IMR-90 (cell line): ENCODE measurements around the gene DDX59. TPM values are rescaled to one million over a fixed set of nuclear protein-coding genes. Genes with fewer than 3 reads are reported as not detected.
A peak's percentile ranks its signal among the peaks of the same experiment; 100 is the strongest.

Experiments
- ATAC-seq: fragments of 200-7000 bp; cut with Tn5 transposase; 2 replicates; pipeline ENCODE4 v1.9.1; 2020; ENCODE audit warnings: low read depth, mild to moderate bottlenecking, moderate library complexity
- BruUV-seq: library from RNA; stranded (reverse); fragments of 400-500 nt; replicated peaks from 2 replicates; lab custom pipeline; 2021; lab: Mats Ljungman, UMichigan
- CTCF ChIA-PET: fragments of 300-600 bp; formaldehyde crosslinking; extraction: SDS; loops from one replicate; lab custom pipeline; 2021; ENCODE audit warnings: antibody characterized with exemption; lab: Yijun Ruan, JAX
- POLR2A ChIA-PET: fragments of 300-600 bp; sonication (Branson Sonifier 250); formaldehyde crosslinking; loops from one replicate; lab custom pipeline; 2022; ENCODE audit warnings: antibody characterized with exemption; ENCODE audit not compliant: unreplicated experiment; lab: Charles Lee
- DNase-seq: peaks from one replicate; pipeline ENCODE4 v3.0.0; 2013
- H2AFZ ChIP-seq: replicated peaks from 2 replicates; pipeline ENCODE3; 2013; ENCODE audit warnings: low read length, mild to moderate bottlenecking; ENCODE audit not compliant: poor library complexity
- H2AK5ac ChIP-seq: 2 replicates; pipeline ENCODE4 v1.6.1; 2013; ENCODE audit warnings: low read depth, low read length, inconsistent platforms
- H2AK9ac ChIP-seq: replicated peaks from 2 replicates; pipeline ENCODE3; 2013; ENCODE audit warnings: mild to moderate bottlenecking, low read depth, low read length, moderate library complexity; ENCODE audit not compliant: poor library complexity
- H2BK120ac ChIP-seq: 2 replicates; pipeline ENCODE4 v1.6.1; 2013; ENCODE audit warnings: low read depth, low read length, inconsistent platforms
- H2BK15ac ChIP-seq: 3 replicates; pipeline ENCODE4 v1.6.1; 2013; ENCODE audit warnings: low read depth, low read length, inconsistent platforms
- H2BK20ac ChIP-seq: 2 replicates; pipeline ENCODE4 v1.6.1; 2013; ENCODE audit warnings: low read depth, mild to moderate bottlenecking, inconsistent platforms, low read length, moderate library complexity
- H2BK5ac ChIP-seq: 2 replicates; pipeline ENCODE4 v1.6.1; 2013; ENCODE audit warnings: mild to moderate bottlenecking, low read depth, low read length, inconsistent platforms; ENCODE audit not compliant: poor library complexity, severe bottlenecking
- H3K14ac ChIP-seq: replicated peaks from 2 replicates; pipeline ENCODE4 v1.6.1; 2013; ENCODE audit warnings: low read depth, low read length, inconsistent platforms
- H3K18ac ChIP-seq: 2 replicates; pipeline ENCODE4 v1.6.1; 2013; ENCODE audit warnings: low read depth, low read length, control low read depth
- H3K23ac ChIP-seq: 2 replicates; pipeline ENCODE4 v1.6.1; 2013; ENCODE audit warnings: low read depth, low read length, inconsistent platforms
- H3K27ac ChIP-seq: 2 replicates; pipeline ENCODE4 v1.5.1; 2013; ENCODE audit warnings: mild to moderate bottlenecking, control low read depth, low read length; ENCODE audit not compliant: insufficient read depth
- H3K27me3 ChIP-seq: 2 replicates; pipeline ENCODE4 v1.6.1; 2013; ENCODE audit warnings: low read length; ENCODE audit not compliant: control insufficient read depth, insufficient read depth
- H3K36me3 ChIP-seq: 2 replicates; pipeline ENCODE4 v1.6.1; 2013; ENCODE audit warnings: low read length, mixed read lengths; ENCODE audit not compliant: control insufficient read depth, insufficient read depth
- H3K4ac ChIP-seq: 2 replicates; pipeline ENCODE4 v1.6.1; 2013; ENCODE audit warnings: low read depth, low read length, inconsistent platforms
- H3K4me1 ChIP-seq: 2 replicates; pipeline ENCODE4 v1.6.1; 2013; ENCODE audit warnings: low read length, mixed read lengths; ENCODE audit not compliant: control insufficient read depth, insufficient read depth
- H3K4me2 ChIP-seq: 2 replicates; pipeline ENCODE4 v1.6.1; 2013; ENCODE audit warnings: low read depth, mild to moderate bottlenecking, control low read depth, low read length, moderate library complexity
- H3K4me3 ChIP-seq: 2 replicates; pipeline ENCODE4 v1.5.1; 2013; ENCODE audit warnings: low read depth, mild to moderate bottlenecking, control low read depth, low read length, moderate library complexity; ENCODE audit not compliant: insufficient read depth
- H3K56ac ChIP-seq: 2 replicates; pipeline ENCODE4 v1.6.1; 2013; ENCODE audit warnings: low read length, inconsistent platforms; ENCODE audit not compliant: insufficient read depth; ENCODE audit errors: extremely low read depth
- H3K79me1 ChIP-seq, 2 experiments: 2 replicates each; pipeline ENCODE4 v1.6.1; 2013; ENCODE audit warnings: low read length in 2 of 2, inconsistent platforms in 1 of 2, low read depth in 1 of 2
- H3K9ac ChIP-seq: 2 replicates; pipeline ENCODE4 v1.6.1; 2013; ENCODE audit warnings: low read depth, low read length, control low read depth
- H3K9me1 ChIP-seq: 2 replicates; pipeline ENCODE4 v1.6.1; 2013; ENCODE audit warnings: low read length, inconsistent platforms; ENCODE audit not compliant: insufficient read depth
- H3K9me3 ChIP-seq: 2 replicates; pipeline ENCODE4 v1.6.1; 2013; ENCODE audit warnings: low read length; ENCODE audit not compliant: control insufficient read depth, insufficient read depth
- H4K20me1 ChIP-seq: 2 replicates; pipeline ENCODE4 v1.6.1; 2013; ENCODE audit warnings: low read length, inconsistent platforms; ENCODE audit not compliant: insufficient read depth
- H4K5ac ChIP-seq: 2 replicates; pipeline ENCODE4 v1.6.1; 2013; ENCODE audit warnings: mild to moderate bottlenecking, low read depth, low read length, control low read depth
- H4K8ac ChIP-seq, 2 experiments: 2 replicates each; pipeline ENCODE4 v1.6.1; 2013; ENCODE audit warnings: low read depth in 2 of 2, low read length in 2 of 2, control low read depth in 1 of 2, inconsistent platforms in 1 of 2
- H4K91ac ChIP-seq: 2 replicates; pipeline ENCODE4 v1.6.1; 2013; ENCODE audit warnings: low read depth, low read length, inconsistent platforms; ENCODE audit not compliant: insufficient read depth
- MAZ ChIP-seq: IDR thresholded peaks from 2 replicates; pipeline ENCODE4 v1.6.1; 2012; ENCODE audit warnings: low read depth, mild to moderate bottlenecking, low read length, improper control_type of control experiment, moderate library complexity, borderline replicate concordance
- WGBS, 2 experiments: methylation state at CpG; one replicate each; pipeline versions ENCODE4 v1.1.5 to v1.1.7; 2013; ENCODE audit warnings: missing lambda C conversion rate in 2 of 2; ENCODE audit not compliant: insufficient read length in 1 of 2; ENCODE audit errors: extremely low coverage in 2 of 2; 5-methylcytosine and 5-hydroxymethylcytosine counted together
- dilution Hi-C: fragments of 300-500 bp; cut with HindIII; formaldehyde crosslinking; loops from one replicate; pipeline ENCODE4 v1.14.3; 2018; ENCODE audit warnings: low sequenced_read_pairs; ENCODE audit not compliant: unreplicated experiment
- in situ Hi-C: fragments of 300-500 bp; cut with MboI; formaldehyde crosslinking; loops from 3 replicates; pipeline ENCODE4 v1.14.3; 2019; ENCODE audit warnings: low sequenced_read_pairs, inconsistent platforms, mixed read lengths
- intact Hi-C: fragments of 100-400 bp; cut with micrococcal nuclease; formaldehyde crosslinking; loops from 2 replicates; pipeline ENCODE4 v1.10.0; 2022
- polyA plus RNA-seq, 3 experiments: library from polyadenylated mRNA; depleted of rRNA; stranded (reverse); fragments of >200 nt; gene quantifications; 2 replicates each; pipeline ENCODE4 v1.2.3, GENCODE V29; 2012; ENCODE audit warnings: low replicate concordance in 1 of 3
- total RNA-seq: library from RNA; depleted of rRNA; stranded (reverse); fragments of >200 nt; gene quantifications from 2 replicates; pipeline ENCODE4 v1.2.3, GENCODE V29; 2012
- TF ChIP-seq, protein P1 (sequence below): conservative IDR thresholded peaks from 2 replicates; pipeline ENCODE4 v1.5.1; 2012; ENCODE audit warnings: mild to moderate bottlenecking, low read depth, low read length, improper control_type of control experiment

DDX59 gene
- total and polyA plus RNA-seq, 2 of the 4 experiments (the other 2 are of a cell fraction): 8.6 to 9.1 TPM

DNA sequence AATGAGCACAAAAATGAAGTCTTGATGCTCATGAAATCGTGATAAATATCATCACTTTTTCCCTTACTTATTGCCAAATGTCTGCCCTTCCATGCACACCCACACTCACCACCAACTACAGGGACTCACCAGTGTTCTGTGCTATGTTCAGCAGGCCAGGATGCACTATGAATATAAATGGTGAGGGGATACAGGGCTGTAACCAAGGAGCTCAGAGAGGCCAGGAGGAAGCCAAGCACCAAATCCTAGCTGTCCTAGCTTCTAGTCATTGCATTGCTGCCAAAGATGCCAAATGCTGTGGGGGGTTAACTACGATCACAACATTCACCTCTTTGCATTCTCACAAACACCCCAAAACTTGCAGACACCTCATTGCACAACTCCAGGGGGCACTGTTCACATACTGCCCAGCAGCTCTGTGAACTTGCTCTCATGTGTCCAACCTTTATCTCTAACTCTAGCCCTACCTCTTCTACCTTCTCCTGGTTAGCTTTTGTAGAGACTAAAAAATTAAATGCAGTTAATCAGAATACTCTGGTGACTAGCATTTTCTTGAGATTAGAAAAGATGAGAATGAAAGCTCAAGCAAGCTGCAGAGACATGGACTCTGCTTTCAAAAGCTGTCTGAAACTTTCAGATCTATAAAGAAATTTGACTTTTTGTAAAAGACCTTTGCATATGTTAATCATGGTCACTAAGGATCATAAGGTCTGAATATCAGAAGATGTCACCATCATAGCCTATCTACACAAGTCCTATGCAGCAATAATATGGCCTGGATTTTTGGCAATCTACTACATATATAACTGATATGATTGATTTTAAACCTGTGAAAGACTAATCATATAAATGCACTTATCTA, 35.2 kb downstream of the DDX59 start:
- Histone ChIP-seq H2AFZ (no peak overlapping the region), H3K9me1 (0 out of 2 replicates have a peak, but pooled peaks cover 2% of the 10 kb centered on the region), H3K4ac (no peak overlapping the region), H4K20me1 (no peaks in the 10 kb centered on the region), H2BK5ac (no peak overlapping the region), H2BK20ac (no peak overlapping the region), H4K5ac (no peak overlapping the region), H4K8ac (no peak overlapping the region), H3K4me2 (no peak overlapping the region), H4K91ac (no peak overlapping the region), H2BK120ac (no peak overlapping the region), H3K27me3 (no peaks in the 10 kb centered on the region; the same call in 1 of the 2 replicates), H2BK15ac (no peak overlapping the region), H3K4me1 (no peaks in the 10 kb centered on the region), H2AK9ac (peak overlapping the region; percentile 31), H3K9ac (no peak overlapping the region), H3K23ac (peak overlapping the region; percentile 16; the same call in 1 of the 2 replicates), H3K27ac (no peak overlapping the region), H3K4me3 (no peak overlapping the region), H3K36me3 (no peaks in the 10 kb centered on the region), H3K18ac (no peak overlapping the region), H3K56ac (no peak overlapping the region), H3K14ac (no peak overlapping the region), H2AK5ac (no peak overlapping the region), H3K9me3 (no peaks in the 10 kb centered on the region), H3K79me1 (no peaks in the 10 kb centered on the region)
- intact Hi-C loops (no loop called here), in situ Hi-C loops (no loop called here), dilution Hi-C loops (no loop called here)
- ATAC-seq (no peak), DNase-seq (no peak)
- TF ChIP-seq, protein P1, sequence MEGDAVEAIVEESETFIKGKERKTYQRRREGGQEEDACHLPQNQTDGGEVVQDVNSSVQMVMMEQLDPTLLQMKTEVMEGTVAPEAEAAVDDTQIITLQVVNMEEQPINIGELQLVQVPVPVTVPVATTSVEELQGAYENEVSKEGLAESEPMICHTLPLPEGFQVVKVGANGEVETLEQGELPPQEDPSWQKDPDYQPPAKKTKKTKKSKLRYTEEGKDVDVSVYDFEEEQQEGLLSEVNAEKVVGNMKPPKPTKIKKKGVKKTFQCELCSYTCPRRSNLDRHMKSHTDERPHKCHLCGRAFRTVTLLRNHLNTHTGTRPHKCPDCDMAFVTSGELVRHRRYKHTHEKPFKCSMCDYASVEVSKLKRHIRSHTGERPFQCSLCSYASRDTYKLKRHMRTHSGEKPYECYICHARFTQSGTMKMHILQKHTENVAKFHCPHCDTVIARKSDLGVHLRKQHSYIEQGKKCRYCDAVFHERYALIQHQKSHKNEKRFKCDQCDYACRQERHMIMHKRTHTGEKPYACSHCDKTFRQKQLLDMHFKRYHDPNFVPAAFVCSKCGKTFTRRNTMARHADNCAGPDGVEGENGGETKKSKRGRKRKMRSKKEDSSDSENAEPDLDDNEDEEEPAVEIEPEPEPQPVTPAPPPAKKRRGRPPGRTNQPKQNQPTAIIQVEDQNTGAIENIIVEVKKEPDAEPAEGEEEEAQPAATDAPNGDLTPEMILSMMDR: 0 out of 2 replicates have a peak, but pooled peaks have one; percentile 8
- no peak for TF ChIP-seq MAZ
- BruUV-seq: no TSS peak
- POLR2A ChIA-PET: no interaction called here
- WGBS, 2 experiments: no CpG with 5 or more reads among the region's 2 CpGs
- CTCF ChIA-PET: interaction anchor here (0.5 to 1.4 kb wide), 2 partner anchors 12 to 67 kb away, joined by 3 to 9 read pairs; no protein-coding TSS in a partner anchor
